Activated naive CD4-positive, alpha-beta T cell treated with anti-CD3 and anti-CD28 coated beads, Interleukin-2, amount 50 U/mL, for 16 hours (primary cell): ENCODE data around the gene ATP6V1A.
"Not testable (repeated sequence)": the region's sequence is repeated elsewhere in the genome, so short reads cannot be mapped to it uniquely, and the experiment has no call there.

Experiments used
- DNase-seq: peaks from one replicate; pipeline ENCODE4 v3.0.0-alpha.2; 2020

Gene ATP6V1A

DNA sequence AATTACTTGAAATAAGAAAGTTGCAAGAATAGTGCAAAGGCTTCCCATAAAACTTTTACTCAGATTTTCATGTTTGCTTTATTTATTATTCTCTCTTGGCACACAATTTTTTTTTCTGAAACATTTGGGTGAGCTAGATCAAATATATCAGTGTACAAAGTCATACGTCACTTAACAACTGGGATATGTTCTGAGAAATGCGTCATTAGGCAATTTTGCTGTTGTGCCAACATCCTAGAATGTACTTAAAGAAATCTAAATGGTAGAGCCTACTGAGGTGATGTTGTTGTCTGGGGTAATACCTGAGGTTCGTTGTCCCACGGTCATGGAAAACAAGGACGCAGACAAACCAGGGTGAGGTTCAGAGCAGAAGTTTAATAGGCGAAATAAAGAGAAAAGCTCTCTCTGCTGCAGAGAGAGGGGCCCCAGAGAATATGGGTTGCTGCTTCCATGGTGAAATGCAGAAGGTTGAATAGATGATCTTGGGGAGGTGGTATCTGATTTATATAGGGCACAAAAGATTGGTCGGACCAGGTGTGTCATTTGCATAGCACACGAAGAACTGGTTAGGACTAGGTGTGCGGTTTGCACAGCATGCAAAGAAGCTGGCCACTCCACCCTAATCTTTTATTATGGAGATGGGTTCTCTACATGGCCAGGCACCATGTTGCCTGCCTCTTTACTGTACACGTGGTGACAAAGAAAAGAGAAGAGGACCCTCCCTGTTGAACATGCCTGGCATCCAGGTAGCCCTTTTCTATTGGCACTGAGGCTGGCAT is 82.9 kb downstream of the ATP6V1A start:
- DNase-seq: no peak

DNA sequence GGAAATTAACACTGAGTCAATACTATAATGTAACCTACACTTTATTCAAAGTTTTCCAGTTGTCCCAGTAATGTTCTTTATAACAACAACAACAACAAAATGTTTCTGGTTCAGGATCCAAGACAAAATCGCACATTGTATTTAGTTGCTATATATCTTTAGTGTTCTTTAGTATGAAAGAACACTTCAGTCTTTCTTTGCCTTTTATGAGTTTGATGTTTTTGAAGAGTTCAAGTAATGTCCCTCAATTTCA is 84.2 kb downstream of the ATP6V1A start:
- DNase-seq: no peak

DNA sequence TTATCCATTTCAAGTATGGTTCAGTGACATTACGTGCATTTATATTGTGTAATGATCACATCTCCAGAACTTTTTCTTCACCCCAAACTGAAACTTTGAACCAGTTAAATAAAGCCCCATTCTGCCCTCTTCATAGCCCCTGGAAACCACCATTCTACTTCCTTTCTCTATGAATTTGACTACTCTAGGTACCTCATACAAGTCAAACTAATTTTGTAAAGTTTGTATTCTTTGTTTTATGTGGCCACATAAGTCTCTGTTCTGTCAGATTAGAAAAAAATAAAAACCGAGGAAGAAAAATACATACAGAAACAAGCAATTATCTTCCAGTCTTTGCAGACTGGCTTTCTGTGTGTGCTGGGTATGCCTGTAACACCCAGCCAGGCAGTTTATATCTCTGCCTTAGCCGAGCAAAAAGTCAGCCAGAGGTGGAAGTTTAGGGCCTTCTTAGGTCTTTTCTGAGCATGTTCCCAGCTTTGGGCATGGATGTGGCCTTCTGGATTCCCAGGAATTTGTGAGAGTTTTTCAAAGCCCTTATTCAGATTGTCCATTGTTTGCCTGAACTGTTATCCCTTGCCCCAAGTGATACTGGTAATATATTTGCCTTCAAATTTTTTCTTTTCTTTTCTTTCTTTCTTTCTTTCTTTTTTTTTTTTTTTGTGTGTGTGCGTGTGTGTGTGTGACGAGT is 85.8 kb downstream of the ATP6V1A start:
- DNase-seq: no peak

DNA sequence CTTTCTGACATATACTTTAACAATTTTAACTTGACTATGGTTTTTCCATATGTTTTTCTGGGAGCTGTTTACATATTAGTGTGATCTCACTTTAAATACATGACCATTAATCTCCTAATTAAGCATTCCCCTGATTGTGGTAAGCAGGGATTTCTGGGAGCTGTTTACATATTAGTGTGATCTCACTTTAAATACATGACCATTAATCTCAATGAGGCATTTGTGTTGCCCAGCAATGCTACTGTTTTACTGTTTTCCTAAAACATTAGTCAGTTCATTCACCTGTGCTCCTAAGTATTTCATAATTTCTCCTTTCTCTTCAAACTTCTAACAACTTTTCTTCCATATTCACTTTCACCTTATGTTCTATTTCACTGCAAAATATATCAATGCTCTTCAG is 88.1 kb downstream of the ATP6V1A start:
- DNase-seq: no peak

DNA sequence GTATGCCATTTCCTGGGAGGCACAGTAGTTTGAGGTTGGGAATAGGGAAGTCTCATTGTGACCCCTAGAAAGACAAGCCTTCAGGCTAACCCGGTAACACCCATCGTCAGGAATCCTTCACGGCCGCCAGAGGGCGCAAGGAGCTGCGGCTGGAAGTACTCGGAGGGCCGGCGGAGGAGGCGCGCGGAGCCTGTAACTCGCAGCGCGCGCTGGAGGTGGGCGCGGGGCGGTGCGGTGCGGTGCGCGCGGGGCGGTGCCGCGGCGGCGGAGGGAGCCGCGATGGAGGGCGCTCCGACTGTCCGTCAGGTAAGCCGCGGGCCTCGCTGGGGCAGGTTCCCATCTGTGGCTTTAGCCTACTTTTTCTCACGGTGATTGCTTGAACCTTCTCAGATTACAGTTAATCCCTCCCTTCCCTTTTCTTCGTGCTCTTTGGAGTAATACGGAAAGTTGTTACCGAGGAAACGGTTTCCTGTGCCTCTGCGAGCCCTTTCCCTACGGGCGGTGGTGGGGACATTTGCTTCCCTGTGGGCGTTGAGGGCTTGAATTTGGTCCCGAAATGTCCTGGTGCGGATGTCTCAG is 91.9 kb downstream of the ATP6V1A start, which contains the start of gene GRAMD1C:
GRAMD1C (plus strand) TSS at position 158 of the 579 bp plus-strand sequence; CDS start at position 280, 122 bp downstream.
- DNase-seq: peak; percentile 85

DNA sequence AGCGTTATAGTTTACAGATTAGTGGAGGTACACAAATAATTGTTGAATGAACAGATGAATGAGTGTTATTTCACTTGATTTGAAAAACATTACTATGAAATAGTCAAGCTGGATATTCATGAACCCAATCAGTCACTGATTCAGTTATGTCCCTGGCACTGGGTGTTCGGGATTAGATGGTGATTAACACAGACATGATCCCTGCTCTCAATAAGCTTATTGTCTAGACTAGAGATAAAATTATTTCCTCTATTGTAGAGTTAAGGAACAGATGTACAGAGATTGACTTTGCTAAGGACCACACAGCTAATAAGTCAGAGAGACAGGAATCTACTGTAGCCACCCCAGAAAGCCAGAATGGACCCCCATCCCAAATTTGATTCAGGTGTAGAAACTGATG is 92.7 kb downstream of the ATP6V1A start:
- no peak for DNase-seq

DNA sequence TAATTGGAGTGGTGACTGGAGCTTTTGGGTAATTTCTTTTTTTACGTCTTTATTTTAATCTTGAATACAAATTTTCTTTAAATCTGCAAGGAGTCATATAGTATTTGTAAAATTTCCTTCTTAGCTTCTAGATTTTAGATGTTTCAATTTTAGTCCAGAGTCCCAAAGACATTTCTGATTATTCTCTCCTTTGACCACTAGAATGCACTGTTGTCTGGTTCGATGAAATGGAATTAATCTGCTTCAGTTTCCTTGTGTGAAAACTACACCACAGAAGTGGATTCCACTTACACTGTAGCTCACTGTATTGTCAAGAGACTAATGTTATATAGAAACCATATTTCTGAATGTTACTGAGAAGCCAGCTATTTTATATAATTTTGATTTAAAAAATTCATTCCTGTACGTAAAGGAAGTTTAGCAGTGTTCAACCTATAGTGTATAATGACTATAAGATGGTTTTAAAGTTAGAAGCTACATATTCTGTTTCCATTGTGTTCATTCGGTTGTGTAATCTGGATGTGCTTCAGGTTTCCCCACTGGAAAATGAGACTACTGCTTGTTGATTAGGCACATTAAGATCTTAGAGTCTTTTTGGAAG is 97.9 kb downstream of the ATP6V1A start:
- DNase-seq: no peak

DNA sequence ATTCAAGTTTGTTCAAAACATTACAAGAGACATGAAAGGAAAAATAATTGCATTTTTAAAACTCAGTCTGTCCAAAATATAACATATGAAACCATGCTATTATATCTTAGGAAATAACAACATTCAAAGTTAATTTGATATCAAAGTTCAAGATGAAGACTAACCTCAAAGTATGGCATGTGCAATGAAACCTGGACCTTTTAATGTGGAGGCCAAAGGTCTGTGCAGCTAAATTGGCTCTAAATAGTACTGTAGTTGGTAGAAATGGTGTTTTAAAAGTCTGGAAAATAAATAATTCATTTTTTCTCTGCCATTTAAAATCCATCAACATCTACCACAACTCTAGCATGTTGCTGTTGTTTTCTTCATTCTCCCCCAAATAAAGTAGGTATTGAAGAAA is 100.4 kb downstream of the ATP6V1A start:
- DNase-seq: no peak

DNA sequence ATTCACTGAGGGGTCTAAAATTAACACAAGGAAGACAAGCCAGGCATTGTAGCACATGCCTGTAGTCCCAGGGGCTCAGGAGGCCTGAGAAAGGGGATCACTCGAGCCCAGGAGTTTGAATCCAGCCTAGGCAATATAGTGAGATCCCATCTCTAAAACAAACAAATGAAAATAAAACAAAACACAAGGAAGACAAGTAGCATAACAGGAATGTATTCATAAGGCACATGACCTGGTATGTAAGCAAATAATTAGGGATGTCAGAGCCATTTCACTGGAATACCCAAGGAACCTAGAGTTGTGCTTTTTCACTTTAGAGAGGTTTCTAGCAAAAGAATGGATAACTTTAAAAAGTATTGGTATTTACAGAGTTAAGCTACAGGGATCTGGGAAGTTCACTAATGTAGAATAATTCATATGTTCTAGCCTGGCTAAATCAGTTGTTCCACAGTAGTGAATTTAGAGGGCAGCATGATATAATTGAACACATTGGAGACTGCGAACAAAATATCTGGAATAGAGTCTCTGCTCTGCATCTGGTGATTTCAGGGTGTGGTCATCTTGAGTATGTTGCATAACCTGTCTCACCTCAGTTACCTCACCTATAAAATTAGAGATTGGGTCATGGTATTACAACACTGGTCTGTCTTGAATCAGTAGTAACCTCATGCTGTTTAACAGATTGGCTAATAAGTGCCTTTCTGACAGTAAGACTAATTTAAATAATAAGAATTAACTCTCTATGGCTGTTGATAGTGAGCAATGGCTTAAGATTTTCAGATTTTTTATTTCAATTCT is 101.0 kb downstream of the ATP6V1A start:
- DNase-seq: no peak

DNA sequence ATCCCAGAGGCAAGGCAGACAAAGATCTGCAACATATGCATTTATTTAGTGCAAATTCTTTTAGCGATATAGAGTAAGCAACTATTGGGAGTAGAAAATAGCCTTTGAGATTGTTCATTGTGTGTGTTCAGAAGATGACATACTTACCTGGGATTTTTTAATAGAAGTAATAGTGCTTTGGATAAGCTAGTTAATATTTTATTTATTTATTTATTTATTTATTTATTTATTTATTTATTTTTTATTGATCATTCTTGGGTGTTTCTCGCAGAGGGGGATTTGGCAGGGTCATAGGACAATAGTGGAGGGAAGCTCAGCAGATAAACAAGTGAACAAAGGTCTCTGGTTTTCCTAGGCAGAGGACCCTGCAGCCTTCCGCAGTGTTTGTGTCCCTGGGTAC is 102.2 kb downstream of the ATP6V1A start:
- not testable (repeated sequence) for DNase-seq

DNA sequence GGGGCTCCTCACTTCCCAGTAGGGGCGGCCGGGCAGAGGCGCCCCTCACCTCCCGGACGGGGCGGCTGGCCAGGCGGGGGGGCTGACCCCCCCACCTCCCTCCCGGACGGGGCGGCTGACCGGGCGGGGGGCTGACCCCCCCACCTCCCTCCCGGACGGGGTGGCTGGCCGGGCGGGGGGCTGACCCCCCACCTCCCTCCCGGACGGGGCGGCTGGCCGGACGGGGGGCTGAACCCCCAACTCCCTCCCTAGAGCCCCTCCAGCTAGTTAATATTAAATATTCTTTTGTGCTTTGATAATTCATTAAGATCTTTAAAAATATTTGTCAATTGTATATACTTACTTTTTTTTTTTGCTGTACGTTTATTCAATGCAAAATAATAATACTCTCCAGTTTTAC is 103.0 kb downstream of the ATP6V1A start:
- not testable (repeated sequence) for DNase-seq

DNA sequence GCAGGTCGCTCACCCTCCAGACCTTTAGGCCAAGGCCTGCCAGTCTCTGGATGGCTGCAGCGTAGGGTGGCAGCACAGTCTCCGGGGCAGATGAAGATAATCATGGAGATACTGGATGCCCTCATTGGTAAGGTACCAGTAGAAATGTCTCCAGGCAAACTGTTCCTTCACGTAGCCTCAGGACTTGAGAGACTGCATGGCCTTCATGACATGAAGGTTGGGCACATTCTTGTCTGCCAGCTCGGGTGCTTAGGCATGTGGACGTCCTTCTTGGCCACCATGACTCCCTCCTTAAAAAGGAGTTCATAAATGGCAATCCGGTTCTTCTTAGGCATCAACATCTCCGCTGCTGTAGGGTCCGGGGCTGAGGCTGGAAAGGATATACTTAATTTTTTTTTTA is 103.6 kb downstream of the ATP6V1A start:
- DNase-seq: not testable (repeated sequence)

DNA sequence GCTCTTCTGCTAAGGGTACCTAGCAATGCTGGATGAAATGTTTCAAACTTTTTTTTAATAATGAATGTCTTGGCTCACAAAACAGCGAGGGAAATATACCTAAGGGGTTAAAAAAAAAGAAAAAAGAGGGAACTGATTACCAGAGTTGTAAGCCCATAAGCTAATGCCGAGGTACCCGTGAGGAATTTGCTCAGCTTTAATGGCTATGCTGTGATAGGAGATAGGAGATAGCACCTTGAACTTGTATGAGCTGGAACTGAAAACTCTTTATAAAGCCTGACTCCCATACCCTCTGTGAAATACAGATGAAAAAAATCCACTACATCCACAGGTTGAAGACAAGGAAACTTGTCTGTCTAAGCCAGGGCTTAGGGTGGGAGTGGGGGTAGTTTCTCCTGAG is 105.7 kb downstream of the ATP6V1A start:
- no peak for DNase-seq
